Glomerular visceral epithelial cell (primary cell): ENCODE data around the gene PANK1.

Experiments
- DNase-seq: peaks from one replicate; pipeline ENCODE4 v3.0.0-alpha.2; 2016; ENCODE audit errors: extremely low spot score

PANK1 gene

GRCh38 chr10:89615824-89616223, 29.2 kb downstream of the PANK1 start:
- DNase-seq, result no peak

- no peak for DNase-seq
These were observed 29.9 kb downstream of the PANK1 start for GRCh38 chr10:89615112-89615511.

GRCh38 chr10:89613582-89613981, 31.5 kb downstream of the PANK1 start:
- DNase-seq, result no peak

DNA sequence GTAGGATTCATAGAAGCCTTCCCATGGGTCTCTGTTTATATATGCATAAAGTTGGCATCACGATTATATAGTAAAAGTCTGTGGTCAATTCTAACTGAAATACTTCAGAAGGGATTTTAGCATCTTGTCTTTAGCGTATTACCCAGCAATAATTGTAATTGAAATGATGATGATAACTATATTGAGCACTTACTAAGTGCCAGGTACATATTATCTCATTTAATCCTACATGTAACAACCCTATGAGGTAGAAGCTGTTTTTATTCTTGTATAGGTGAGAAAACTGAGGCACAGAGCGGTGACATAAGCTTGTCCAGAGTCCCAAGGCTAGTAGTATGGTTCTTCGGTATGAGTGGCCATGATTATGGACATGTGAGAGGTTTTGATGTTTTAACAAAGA, 33.8 kb downstream of the PANK1 start:
- DNase-seq, result no peak

- DNase-seq, result no peak
These were observed 35.2 kb downstream of the PANK1 start for GRCh38 chr10:89609833-89610346.

DNA sequence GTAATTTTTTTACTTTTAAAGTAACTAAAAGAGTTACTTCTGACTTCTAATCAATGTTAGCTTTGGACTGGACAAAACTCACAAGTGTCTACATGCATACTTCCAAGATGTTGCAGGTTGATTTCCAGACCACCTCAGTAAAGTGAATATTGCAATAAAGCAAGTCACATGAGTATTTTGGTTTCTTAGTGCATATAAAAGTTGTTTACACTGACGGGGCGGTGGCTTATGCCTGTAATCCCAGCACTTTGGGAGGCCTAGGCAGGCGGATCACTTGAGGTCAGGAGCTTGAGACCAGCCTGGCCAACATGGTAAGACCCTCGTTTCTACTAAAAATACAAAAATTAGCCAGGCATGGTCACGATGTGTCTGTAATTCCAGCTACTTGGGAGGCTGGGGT, 40.8 kb downstream of the PANK1 start:
- DNase-seq, result no peak

- DNase-seq, result no peak
These were observed 42.1 kb downstream of the PANK1 start for GRCh38 chr10:89602919-89603318.

DNA sequence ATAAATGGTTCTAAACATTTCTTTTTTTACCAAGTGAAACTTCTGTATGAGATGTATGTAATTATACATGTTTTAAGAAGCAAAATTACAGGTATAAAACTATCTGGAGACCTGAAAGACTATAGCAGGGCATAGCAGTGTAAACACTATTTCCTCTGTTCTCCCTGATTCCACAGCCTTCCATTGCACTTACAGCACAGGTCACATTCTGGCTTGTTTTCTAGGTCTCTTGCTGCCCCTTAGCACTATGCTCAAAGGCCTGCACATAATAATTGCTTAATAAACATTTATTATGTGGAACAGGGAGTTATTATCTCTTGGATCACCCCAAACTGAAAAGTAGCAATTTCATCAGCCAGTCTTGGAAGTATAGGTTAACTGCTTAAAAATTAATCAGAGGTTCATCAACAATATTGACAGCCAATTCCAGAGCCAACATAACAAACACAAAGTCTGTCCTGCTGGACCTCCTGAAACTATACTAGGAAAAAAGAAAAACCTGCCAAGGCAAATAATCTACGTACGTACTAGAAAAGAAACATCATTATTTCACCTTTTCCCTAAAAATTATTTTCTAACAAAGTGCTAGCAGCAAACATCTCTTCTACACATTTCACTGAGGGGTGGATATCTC, 43.2 kb downstream of the PANK1 start:
- no peak for DNase-seq

- no peak for DNase-seq
These were observed 45.0 kb downstream of the PANK1 start for GRCh38 chr10:89600041-89600440.

- no peak for DNase-seq
These were observed 52.0 kb downstream of the PANK1 start for GRCh38 chr10:89593043-89593442.

DNA sequence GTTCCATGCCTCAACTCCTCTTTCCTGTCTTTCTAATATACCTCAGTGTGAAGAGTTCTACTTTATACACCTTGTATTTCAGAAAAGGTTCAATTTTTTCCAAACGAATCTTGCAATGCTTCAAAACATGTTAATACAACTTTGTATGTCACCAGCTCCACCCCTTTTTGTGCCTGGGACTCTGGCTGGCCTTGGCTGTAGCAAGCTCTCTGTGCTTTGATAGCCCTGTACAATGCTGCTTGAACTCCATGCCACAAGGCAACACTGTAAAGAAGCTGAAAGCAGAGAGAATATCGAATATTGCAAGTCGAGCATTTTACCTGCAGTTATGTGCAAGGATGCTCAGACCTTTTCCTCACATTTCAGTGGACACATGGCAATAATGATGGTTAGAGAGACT, 52.5 kb downstream of the PANK1 start:
- no peak for DNase-seq

- no peak for DNase-seq
These were observed 53.2 kb downstream of the PANK1 start for GRCh38 chr10:89591796-89592271.

DNA sequence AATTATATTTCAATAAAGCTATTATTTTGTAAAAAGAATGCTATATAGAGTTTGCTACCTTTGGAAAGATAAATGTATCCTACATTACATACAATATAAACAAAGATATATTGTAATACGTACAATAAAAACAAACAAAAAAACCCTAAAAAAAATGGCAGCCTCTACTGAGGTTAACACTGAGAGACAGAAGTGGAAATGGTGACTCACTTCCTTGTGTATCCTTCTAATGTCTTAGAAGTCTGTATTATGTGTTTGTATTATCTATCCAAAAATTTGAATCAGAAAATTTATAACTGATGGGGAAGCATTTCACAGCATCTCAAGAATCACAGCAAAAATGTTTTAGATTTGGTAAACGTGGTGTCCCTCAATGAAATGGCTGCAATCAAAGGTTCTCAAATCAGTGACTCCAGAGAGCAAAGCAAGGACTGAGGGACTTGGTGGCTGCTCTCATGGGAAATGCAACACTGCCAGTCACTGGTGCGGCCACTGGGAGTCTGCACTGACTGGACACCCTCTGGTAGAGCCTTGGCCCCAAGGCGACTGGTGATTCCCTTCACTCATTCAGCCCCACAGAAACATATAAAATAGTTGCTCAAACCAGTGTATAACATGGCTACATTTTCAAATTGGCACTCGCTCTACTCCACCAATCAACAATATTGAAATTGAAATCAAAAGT, 53.8 kb downstream of the PANK1 start:
- no peak for DNase-seq

GRCh38 chr10:89590326-89590725, 54.7 kb downstream of the PANK1 start:
- no peak for DNase-seq

- DNase-seq, result no peak
These were observed 55.8 kb downstream of the PANK1 start for GRCh38 chr10:89589101-89589720.

GRCh38 chr10:89588671-89589070, 56.4 kb downstream of the PANK1 start:
- DNase-seq, result no peak

- no peak for DNase-seq
These were observed 63.0 kb downstream of the PANK1 start for GRCh38 chr10:89582022-89582421.

DNA sequence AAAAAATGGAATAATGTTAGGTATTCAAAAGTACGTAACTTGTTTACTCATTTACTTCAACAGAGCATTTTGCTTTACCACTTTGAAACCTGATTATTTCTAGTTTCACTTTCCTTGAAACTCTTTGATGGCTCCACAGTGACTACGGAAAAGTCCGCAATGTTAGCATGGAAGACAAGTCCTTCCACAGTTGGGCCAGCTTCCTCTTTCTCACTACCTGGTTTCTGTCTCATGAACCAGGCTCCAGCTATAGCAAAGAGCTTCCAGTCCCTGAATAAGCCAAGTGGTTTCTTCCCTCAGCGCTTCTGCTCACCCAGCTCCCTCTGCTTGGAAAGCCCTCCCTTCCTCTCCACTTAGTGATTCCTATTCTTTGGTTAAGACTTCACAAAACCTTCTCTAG, 64.8 kb downstream of the PANK1 start:
- DNase-seq, result no peak

GRCh38 chr10:89576696-89577095, 68.3 kb downstream of the PANK1 start:
- DNase-seq, result no peak

DNA sequence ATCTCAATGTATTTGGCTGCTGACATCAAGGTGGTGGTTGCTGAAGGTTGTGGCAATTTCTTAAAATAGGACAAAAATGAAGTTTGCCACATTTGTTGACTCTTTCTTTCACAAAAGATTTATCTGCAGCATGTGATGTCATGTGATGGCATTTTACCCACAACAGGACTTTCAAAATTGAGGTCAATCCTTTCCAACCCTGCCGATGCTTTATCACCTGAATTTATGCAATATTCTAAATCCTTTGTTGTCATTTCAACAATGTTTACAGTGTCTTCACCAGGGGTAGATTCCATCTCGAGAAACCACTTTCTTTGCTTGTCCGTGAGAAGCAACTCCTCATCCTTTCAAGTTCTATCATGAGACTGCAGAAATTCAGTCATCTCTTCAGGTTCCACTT, 69.0 kb downstream of the PANK1 start:
- no peak for DNase-seq

DNA sequence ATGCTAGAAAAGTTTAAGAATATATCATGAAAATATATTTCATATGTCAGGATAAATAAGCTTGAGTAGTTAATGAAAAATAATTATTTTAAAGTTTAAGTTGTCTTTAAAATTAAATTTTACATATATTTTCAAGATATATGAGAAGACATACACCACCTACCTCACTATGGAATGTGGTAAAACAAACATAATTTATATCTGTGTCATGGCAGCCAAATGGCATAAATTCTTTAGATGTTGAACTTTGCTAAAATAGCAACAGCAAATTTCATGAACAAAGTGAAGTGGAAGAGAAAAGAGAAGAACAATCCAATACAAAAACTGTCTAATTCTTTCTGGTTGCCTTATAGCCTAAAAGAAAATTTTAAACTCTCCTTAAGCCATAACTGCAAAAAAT, 70.0 kb downstream of the PANK1 start:
- no peak for DNase-seq

DNA sequence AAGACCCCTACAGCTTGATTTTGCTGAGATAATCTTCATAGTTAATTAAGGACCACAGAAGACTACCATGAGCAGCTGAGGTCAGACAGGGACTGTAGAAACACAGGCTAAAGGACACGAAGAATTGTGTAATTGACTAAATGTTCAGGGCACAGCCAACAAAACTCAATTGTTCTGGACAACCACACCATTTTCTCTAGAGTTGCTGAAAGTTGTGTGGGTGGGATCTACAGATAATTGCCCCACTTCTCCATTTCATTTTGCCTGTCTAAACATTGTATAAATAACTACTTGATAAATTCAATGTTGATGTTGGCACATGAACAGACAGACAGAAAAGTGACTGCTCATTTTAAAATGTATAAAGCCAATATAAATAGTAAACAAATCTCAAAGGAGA, 70.7 kb downstream of the PANK1 start:
- no peak for DNase-seq
